ENCODE data around the gene FBN2. TPM values are rescaled to one million over a fixed set of nuclear protein-coding genes. Genes with fewer than 3 reads are reported as not detected.

FBN2 gene
- total and polyA plus RNA-seq, 12 donors, result 2.2 to 237 (median 21.6) TPM

- intact Hi-C loops (cut with DNase I), result no loop called here
- Histone ChIP-seq H3K4me1 (replicated peaks in 1 of 2) (no peaks in the 10 kb centered on the region), H3K36me3 (replicated peaks in 1 of 2) (no peaks in the 10 kb centered on the region), H3K27me3 (no peaks in the 10 kb centered on the region), H3K27ac (no peak overlapping the region), H3K4me3 (no peak overlapping the region), H3K9me3 (replicated peaks in 1 of 3) (peaks cover 0 to 2% (median 0%) of the 10 kb centered on the region in 3 donors)
- TF ChIP-seq, protein P1, sequence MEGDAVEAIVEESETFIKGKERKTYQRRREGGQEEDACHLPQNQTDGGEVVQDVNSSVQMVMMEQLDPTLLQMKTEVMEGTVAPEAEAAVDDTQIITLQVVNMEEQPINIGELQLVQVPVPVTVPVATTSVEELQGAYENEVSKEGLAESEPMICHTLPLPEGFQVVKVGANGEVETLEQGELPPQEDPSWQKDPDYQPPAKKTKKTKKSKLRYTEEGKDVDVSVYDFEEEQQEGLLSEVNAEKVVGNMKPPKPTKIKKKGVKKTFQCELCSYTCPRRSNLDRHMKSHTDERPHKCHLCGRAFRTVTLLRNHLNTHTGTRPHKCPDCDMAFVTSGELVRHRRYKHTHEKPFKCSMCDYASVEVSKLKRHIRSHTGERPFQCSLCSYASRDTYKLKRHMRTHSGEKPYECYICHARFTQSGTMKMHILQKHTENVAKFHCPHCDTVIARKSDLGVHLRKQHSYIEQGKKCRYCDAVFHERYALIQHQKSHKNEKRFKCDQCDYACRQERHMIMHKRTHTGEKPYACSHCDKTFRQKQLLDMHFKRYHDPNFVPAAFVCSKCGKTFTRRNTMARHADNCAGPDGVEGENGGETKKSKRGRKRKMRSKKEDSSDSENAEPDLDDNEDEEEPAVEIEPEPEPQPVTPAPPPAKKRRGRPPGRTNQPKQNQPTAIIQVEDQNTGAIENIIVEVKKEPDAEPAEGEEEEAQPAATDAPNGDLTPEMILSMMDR (IDR thresholded peaks at IDR 0.05), result no peak
- no peak for TF ChIP-seq POLR2A (IDR thresholded peaks at IDR 0.05)
- WGBS, 4 donors, result 78 to 89% (median 83%) methylated on average over 1 of the region's 1 CpG
- no peak for DNase-seq
Measured at GRCh38 chr5:128490761-128491160, 47.3 kb downstream of the FBN2 start.

DNA sequence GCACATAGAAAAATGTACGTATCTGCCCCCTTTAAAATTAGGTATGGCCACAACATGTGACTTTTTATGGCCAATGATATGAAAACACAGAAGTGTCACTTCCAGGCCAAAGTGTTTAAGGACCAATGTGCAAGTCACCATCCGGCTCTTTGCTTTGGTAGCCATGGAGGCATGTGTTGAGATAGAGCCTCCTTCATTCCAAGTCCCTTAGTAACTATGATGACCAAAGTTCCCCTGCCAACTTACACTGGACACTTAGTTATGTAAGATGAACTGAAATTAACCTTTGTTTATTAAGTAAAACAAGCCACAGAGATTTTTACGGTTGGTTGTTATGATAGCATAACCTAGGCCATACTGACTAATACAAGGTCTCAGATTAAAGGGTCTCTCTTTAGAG is 51.0 kb downstream of the FBN2 start:
- Histone ChIP-seq H3K4me3 (no peak overlapping the region), H3K9me3 (replicated peaks in 1 of 3) (no peaks in the 10 kb centered on the region), H3K36me3 (replicated peaks in 1 of 2) (no peaks in the 10 kb centered on the region), H3K4me1 (replicated peaks in 1 of 2) (no peaks in the 10 kb centered on the region), H3K27me3 (no peaks in the 10 kb centered on the region), H3K27ac (no peak overlapping the region)
- intact Hi-C loops (cut with DNase I), result no loop called here
- 89 to 92% (median 91%) methylated on average over 3 of the region's 3 CpGs for WGBS, 4 donors
- TF ChIP-seq, protein P1 (IDR thresholded peaks at IDR 0.05), result no peak
- TF ChIP-seq POLR2A (IDR thresholded peaks at IDR 0.05), result no peak
- no peak for DNase-seq

DNA sequence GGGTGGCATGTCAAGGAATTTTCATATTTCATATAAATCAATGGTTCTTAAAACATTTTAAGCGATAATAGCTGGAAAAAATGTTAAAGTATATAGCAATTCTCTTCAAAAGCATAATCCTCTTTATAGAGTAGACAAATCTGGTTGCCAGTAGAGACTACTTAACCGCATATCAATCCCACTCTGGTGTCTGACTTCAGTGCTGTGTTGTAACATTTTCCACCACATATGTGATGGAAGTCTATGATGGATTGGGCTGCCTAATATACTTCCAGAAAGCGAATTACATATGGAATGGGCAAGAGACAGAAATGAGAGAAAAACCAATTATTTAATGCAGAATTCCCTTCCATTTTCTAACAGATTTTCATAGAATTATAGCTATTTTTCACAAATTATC is 54.3 kb downstream of the FBN2 start:
- intact Hi-C loops (cut with DNase I), result no loop called here
- H3K4me3 ChIP-seq, result no peak overlapping the region
- WGBS, 4 donors, result 94 to 96% (median 95%) methylated on average over 3 of the region's 3 CpGs
- no peaks in the 10 kb centered on the region for H3K36me3 ChIP-seq (replicated peaks in 1 of 2)
- no peaks in the 10 kb centered on the region for H3K9me3 ChIP-seq (replicated peaks in 1 of 3)
- no peak for DNase-seq
- H3K27me3 ChIP-seq, result no peaks in the 10 kb centered on the region
- no peak overlapping the region for H3K27ac ChIP-seq
- no peaks in the 10 kb centered on the region for H3K4me1 ChIP-seq (replicated peaks in 1 of 2)
- TF ChIP-seq POLR2A (IDR thresholded peaks at IDR 0.05), result no peak
- TF ChIP-seq, protein P1 (IDR thresholded peaks at IDR 0.05), result no peak

GRCh38 chr5:128480906-128481633 is 57.0 kb downstream of the FBN2 start:
- 80 to 89% (median 84%) methylated on average over 5 of the region's 5 CpGs for WGBS, 4 donors
- H3K9me3 ChIP-seq (replicated peaks in 1 of 3), result no peaks in the 10 kb centered on the region
- intact Hi-C loops (cut with DNase I), result no loop called here
- no peak for DNase-seq
- no peaks in the 10 kb centered on the region for H3K4me1 ChIP-seq (replicated peaks in 1 of 2)
- no peak overlapping the region for H3K4me3 ChIP-seq
- H3K27ac ChIP-seq, result no peak overlapping the region
- H3K27me3 ChIP-seq, result no peaks in the 10 kb centered on the region
- TF ChIP-seq, protein P1 (IDR thresholded peaks at IDR 0.05), result no peak
- TF ChIP-seq POLR2A (IDR thresholded peaks at IDR 0.05), result no peak
- H3K36me3 ChIP-seq (replicated peaks in 1 of 2), result no peaks in the 10 kb centered on the region
